Karpas-422 (cell line): ENCODE data around the gene GNA12. TPM values are rescaled to one million over a fixed set of nuclear protein-coding genes. Genes with fewer than 3 reads are reported as not detected.
"Not testable (repeated sequence)": the region's sequence is repeated elsewhere in the genome, so short reads cannot be mapped to it uniquely, and the experiment has no call there.

Experiments
- DNase-seq: peaks from one replicate; pipeline ENCODE4 v3.0.0-alpha.2; 2015
- H2AFZ ChIP-seq: fragments of 200-600 bp; sonication (generic); 2 replicates; pipeline ENCODE4 v1.6.1; 2014; ENCODE audit warnings: antibody characterized with exemption, low read length, mixed read lengths
- H3K27ac ChIP-seq: fragments of 200-600 bp; sonication (generic); 2 replicates; pipeline ENCODE4 v1.5.1; 2014; ENCODE audit warnings: mild to moderate bottlenecking, low read length, moderate library complexity
- H3K27me3 ChIP-seq: fragments of 200-600 bp; sonication (generic); 2 replicates; pipeline ENCODE4 v1.6.1; 2014; ENCODE audit warnings: low read length, mixed read lengths
- H3K36me3 ChIP-seq: fragments of 200-600 bp; sonication (generic); 2 replicates; pipeline ENCODE4 v1.6.1; 2014; ENCODE audit warnings: low read length, mixed read lengths; ENCODE audit not compliant: insufficient read depth
- H3K4me1 ChIP-seq: fragments of 200-600 bp; sonication (generic); 2 replicates; pipeline ENCODE4 v1.6.1; 2014; ENCODE audit warnings: mild to moderate bottlenecking, low read length, mixed read lengths
- H3K4me2 ChIP-seq: fragments of 200-600 bp; sonication (generic); 2 replicates; pipeline ENCODE4 v1.6.1; 2014; ENCODE audit warnings: low read length, low read depth, mild to moderate bottlenecking; ENCODE audit not compliant: poor library complexity, severe bottlenecking
- H3K4me3 ChIP-seq: fragments of 200-600 bp; sonication (generic); 2 replicates; pipeline ENCODE4 v1.5.1; 2014; ENCODE audit warnings: mild to moderate bottlenecking, antibody characterized with exemption, low read length, mixed read lengths
- H3K79me2 ChIP-seq: fragments of 200-600 bp; sonication (generic); 2 replicates; pipeline ENCODE4 v1.6.1; 2014; ENCODE audit warnings: mild to moderate bottlenecking, low read length, mixed read lengths
- H3K9ac ChIP-seq: fragments of 200-600 bp; sonication (generic); 2 replicates; pipeline ENCODE4 v1.6.0; 2014; ENCODE audit warnings: low read length
- H3K9me2 ChIP-seq: fragments of 200-600 bp; sonication (generic), shearing (Covaris generic); replicated peaks from 2 replicates; pipeline ENCODE4 v1.6.0; 2014; ENCODE audit warnings: mild to moderate bottlenecking, low read length, moderate library complexity; ENCODE audit not compliant: insufficient read depth
- H3K9me3 ChIP-seq: fragments of 300-700, 200-600 bp; sonication (generic); 2 replicates; pipeline ENCODE4 v1.6.1; 2014; ENCODE audit warnings: low read length, mixed read lengths
- H4K20me1 ChIP-seq: fragments of 200-600 bp; sonication (generic); 2 replicates; pipeline ENCODE4 v1.6.1; 2014; ENCODE audit warnings: mild to moderate bottlenecking, antibody characterized with exemption, low read length, low read depth; ENCODE audit not compliant: insufficient read depth
- total RNA-seq: library from RNA; depleted of rRNA; stranded (reverse); fragments of >200 nt; shearing (Covaris generic); gene quantifications from 2 replicates; pipeline ENCODE4 v1.2.3, GENCODE V29; 2014; ENCODE audit warnings: low replicate concordance; rRNA removed

The GNA12 gene
- total RNA-seq, 1 experiment from 2014 or later: 3.1 TPM

DNA sequence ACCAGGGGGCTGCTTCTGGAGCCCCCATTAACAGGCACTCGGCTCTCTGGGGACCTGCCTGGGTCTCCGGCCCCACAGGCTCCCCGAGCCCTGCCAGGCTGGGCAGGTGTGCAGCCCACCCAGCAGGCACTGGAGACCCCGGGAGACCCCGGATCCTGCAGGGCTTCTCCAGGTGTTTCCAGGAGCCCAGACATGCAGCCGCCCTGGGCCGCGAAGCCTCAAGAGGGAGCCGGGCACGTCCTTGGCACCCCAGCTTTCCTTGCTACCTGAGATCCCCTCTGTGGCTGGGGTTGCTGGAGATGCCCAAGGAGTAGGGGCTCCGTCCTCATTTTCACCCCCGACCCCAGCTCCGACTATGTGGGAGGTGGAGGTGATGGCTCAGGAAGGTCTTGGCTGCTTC lies 163.9 kb downstream of the GNA12 start:
- no peak for DNase-seq
- Histone ChIP-seq H3K4me2 (no peak overlapping the region), H2AFZ (no peak overlapping the region), H3K27ac (no peak overlapping the region), H3K4me3 (no peak overlapping the region), H3K9ac (no peak overlapping the region), H3K9me3 (no peaks in the 10 kb centered on the region), H4K20me1 (no peaks in the 10 kb centered on the region), H3K36me3 (no peaks in the 10 kb centered on the region), H3K9me2 (no peaks in the 10 kb centered on the region), H3K4me1 (no peaks in the 10 kb centered on the region), H3K79me2 (no peaks in the 10 kb centered on the region), H3K27me3 (no peaks in the 10 kb centered on the region)

DNA sequence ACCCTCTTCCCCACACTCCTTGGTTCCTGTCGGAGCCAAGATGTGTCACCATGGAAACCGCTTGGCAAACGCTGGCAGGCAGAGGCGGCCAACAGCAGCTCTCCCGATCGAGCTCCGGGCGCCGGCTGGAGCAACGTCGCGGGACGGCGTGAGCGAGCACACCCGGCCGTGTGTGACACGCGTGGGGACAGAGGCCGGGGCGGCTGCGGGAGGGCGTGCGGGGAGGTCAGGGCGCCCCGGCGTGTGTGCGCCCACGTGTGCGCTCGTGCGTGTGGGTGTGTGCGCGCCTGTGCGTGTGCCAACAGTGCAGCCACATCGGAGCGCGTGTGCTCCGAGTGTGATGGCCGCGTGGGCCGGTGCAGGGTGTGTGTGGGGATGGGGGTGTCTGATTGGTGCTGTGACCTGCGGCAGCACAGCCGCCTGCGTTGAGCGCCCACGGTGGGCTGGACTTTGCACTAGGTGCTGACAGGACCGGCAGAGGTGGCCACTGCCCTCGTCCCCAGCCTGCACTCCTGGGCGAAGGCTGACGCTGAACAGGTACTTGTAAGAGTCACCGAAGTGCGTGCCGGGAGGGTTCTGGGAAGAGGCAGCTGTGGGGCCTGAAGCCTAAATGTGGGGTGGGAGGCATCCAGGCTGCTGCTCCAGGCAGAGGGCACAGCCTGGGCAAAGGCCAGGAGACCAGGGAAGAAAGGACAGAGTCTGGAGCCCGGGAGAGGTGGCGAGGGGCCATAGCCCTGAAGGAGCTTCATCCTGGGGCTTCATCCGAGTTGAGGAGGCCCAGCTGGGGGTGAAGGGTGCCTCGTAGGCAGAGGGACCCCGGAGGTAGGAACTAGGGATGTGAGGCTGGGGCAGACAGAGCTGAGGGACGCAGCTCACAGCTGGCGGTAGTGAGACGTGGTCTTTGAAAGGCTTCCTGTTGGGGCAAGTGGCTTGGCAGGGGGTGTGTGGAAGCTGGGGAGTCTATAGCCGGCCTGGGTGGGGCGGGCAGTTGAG lies 164.7 kb downstream of the GNA12 start:
- H3K9ac ChIP-seq, H3K27ac ChIP-seq, H3K4me3 ChIP-seq, H3K27me3 ChIP-seq, H2AFZ ChIP-seq, H3K4me2 ChIP-seq, H3K9me3 ChIP-seq, H3K9me2 ChIP-seq, H3K4me1 ChIP-seq, H3K79me2 ChIP-seq, DNase-seq, H3K36me3 ChIP-seq, H4K20me1 ChIP-seq: not testable (repeated sequence)

DNA sequence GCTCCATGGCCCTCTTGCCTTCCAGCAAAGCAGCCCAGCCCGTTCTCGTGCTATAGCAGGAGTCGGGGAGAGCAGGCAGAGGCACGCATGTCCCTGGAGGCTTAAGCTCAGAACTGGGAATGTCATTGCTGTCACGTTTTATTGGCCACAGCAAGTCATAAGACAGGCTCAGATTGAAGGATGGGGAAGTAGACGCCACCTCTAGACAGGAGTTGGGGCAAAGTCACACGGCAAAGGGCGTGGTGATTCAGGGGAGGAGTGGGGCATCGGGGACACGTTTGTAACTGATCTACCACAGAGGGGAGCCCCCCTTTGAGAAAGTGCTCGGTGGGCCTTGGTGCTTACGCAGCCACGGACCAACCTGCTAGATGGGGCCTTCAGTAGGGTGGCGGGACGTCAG lies 165.7 kb downstream of the GNA12 start:
- H3K9me3 ChIP-seq, H3K9ac ChIP-seq, DNase-seq, H4K20me1 ChIP-seq, H3K79me2 ChIP-seq, H3K4me2 ChIP-seq, H3K36me3 ChIP-seq, H3K4me3 ChIP-seq, H2AFZ ChIP-seq, H3K9me2 ChIP-seq, H3K27ac ChIP-seq, H3K4me1 ChIP-seq, H3K27me3 ChIP-seq: not testable (repeated sequence)

Other genes starting within 250 kb of the GNA12 start
- 0.37 and 0.87 TPM in 2 replicates for gene TTYH3, start 212.3 kb downstream of the GNA12 start, total RNA-seq
- gene AMZ1, start 156.1 kb downstream of the GNA12 start, total RNA-seq: not detected in 2 replicates
- 38.5 and 87.2 TPM in 2 replicates for gene CARD11, start 199.6 kb upstream of the GNA12 start, total RNA-seq